Neural cell (in vitro differentiated cells): Measurements from ENCODE around the gene SERPINB5. TPM values are rescaled to one million over a fixed set of nuclear protein-coding genes. Genes with fewer than 3 reads are reported as not detected.
"Not testable (repeated sequence)": the region's sequence is repeated elsewhere in the genome, so short reads cannot be mapped to it uniquely, and the experiment has no call there.

ENCODE experiments used
- H2AFZ ChIP-seq: fragments of 200-600, 300-800 bp; sonication (generic), shearing (Covaris generic); 2 replicates; pipeline ENCODE4 v1.6.0; 2014; ENCODE audit warnings: low read depth, mild to moderate bottlenecking, antibody characterized with exemption, low read length, moderate library complexity
- H3F3A ChIP-seq: fragments of 200-600 bp; shearing (Covaris generic); 2 replicates; pipeline ENCODE4 v1.6.1; 2016; ENCODE audit warnings: mild to moderate bottlenecking, moderate library complexity, mixed read lengths, antibody characterized with exemption, low read length; ENCODE audit not compliant: insufficient read depth, poor library complexity, severe bottlenecking
- H3K27ac ChIP-seq: fragments of 200-600, 300-800 bp; sonication (generic), shearing (Covaris generic); 2 replicates; pipeline ENCODE4 v1.5.1; 2014; ENCODE audit warnings: mild to moderate bottlenecking, low read length, moderate library complexity
- H3K27me3 ChIP-seq: fragments of 300-800, 200-600 bp; sonication (generic), shearing (Covaris generic); 2 replicates; pipeline ENCODE4 v1.6.0; 2014; ENCODE audit warnings: mild to moderate bottlenecking, low read depth, low read length, moderate library complexity; ENCODE audit not compliant: insufficient read depth
- H3K36me3 ChIP-seq: fragments of 300-800, 200-600 bp; sonication (generic), shearing (Covaris generic); 2 replicates; pipeline ENCODE4 v1.5.1; 2014; ENCODE audit warnings: mild to moderate bottlenecking, antibody characterized with exemption, low read length, moderate library complexity; ENCODE audit not compliant: insufficient read depth
- H3K4me2 ChIP-seq: fragments of 300-800, 200-600 bp; sonication (generic), shearing (Covaris generic); 2 replicates; pipeline ENCODE4 v1.6.0; 2014; ENCODE audit warnings: mild to moderate bottlenecking, low read length
- H3K4me3 ChIP-seq: fragments of 300-800, 200-600 bp; sonication (generic), shearing (Covaris generic); 2 replicates; pipeline ENCODE4 v1.5.1; 2014; ENCODE audit warnings: mild to moderate bottlenecking, low read length, moderate library complexity
- H3K79me2 ChIP-seq: fragments of 200-600 bp; shearing (Covaris generic); replicated peaks from 2 replicates; pipeline ENCODE4 v1.6.0; 2014; ENCODE audit warnings: mild to moderate bottlenecking, low read length, moderate library complexity; ENCODE audit not compliant: insufficient read depth
- H3K9ac ChIP-seq: fragments of 300-800, 200-600 bp; sonication (generic), shearing (Covaris generic); 2 replicates; pipeline ENCODE4 v1.6.1; 2016; ENCODE audit warnings: mild to moderate bottlenecking, low read length, mixed read lengths
- H3K9me2 ChIP-seq: fragments of 200-600 bp; shearing (Covaris generic); 2 replicates; pipeline ENCODE4 v1.6.1; 2016; ENCODE audit warnings: mild to moderate bottlenecking, low read length, mixed read lengths; ENCODE audit not compliant: insufficient read depth
- H3K9me3 ChIP-seq: fragments of 200-600, 300-800 bp; sonication (generic), shearing (Covaris generic); 2 replicates; pipeline ENCODE4 v1.6.1; 2016; ENCODE audit warnings: mild to moderate bottlenecking, mixed run types, low read length, moderate library complexity, mixed read lengths
- H4K20me1 ChIP-seq: fragments of 200-600 bp; shearing (Covaris generic); 2 replicates; pipeline ENCODE4 v1.6.1; 2016; ENCODE audit warnings: mild to moderate bottlenecking, mixed run types; ENCODE audit not compliant: insufficient read depth
- EP300 ChIP-seq: fragments of 450-650 bp; conservative IDR thresholded peaks from 2 replicates; pipeline ENCODE4 v1.6.1; 2014; ENCODE audit warnings: antibody characterized with exemption, mild to moderate bottlenecking, moderate library complexity; ENCODE audit not compliant: poor library complexity, severe bottlenecking
- EZH2 ChIP-seq: fragments of 200-600, 300-800 bp; shearing (Covaris generic), sonication (generic); IDR thresholded peaks from 2 replicates; pipeline ENCODE4 v1.6.1; 2014; ENCODE audit warnings: antibody characterized with exemption, low read length, borderline replicate concordance, mild to moderate bottlenecking; ENCODE audit not compliant: insufficient read depth, poor library complexity, severe bottlenecking
- MXI1 ChIP-seq: fragments of 450-650 bp; conservative IDR thresholded peaks from 2 replicates; pipeline ENCODE4 v1.6.1; 2014; ENCODE audit warnings: antibody characterized with exemption, mild to moderate bottlenecking; ENCODE audit not compliant: poor library complexity, severe bottlenecking
- POLR2AphosphoS5 ChIP-seq: IDR thresholded peaks from 2 replicates; pipeline ENCODE4 v1.6.1; 2012
- RAD21 ChIP-seq: fragments of 450-650 bp; conservative IDR thresholded peaks from 2 replicates; pipeline ENCODE4 v1.6.1; 2014; ENCODE audit warnings: antibody characterized with exemption, mild to moderate bottlenecking, moderate library complexity
- SMC3 ChIP-seq: fragments of 450-650 bp; conservative IDR thresholded peaks from 2 replicates; pipeline ENCODE4 v1.6.1; 2014; ENCODE audit warnings: antibody characterized with exemption, mild to moderate bottlenecking, moderate library complexity; ENCODE audit not compliant: poor library complexity
- TAF1 ChIP-seq: IDR thresholded peaks from 2 replicates; pipeline ENCODE4 v1.6.1; 2012; ENCODE audit warnings: low read depth
- polyA plus RNA-seq: library from polyadenylated mRNA; depleted of rRNA; stranded (reverse); fragments of >200 nt; gene quantifications from 2 replicates; pipeline ENCODE4 v1.2.3, GENCODE V29; 2014
- TF ChIP-seq, protein P1 (sequence below): fragments of 450-650 bp; IDR thresholded peaks from 2 replicates; pipeline ENCODE4 v1.5.1; 2014; ENCODE audit warnings: antibody characterized with exemption, mild to moderate bottlenecking, moderate library complexity; ENCODE audit not compliant: poor library complexity, severe bottlenecking
- TF ChIP-seq, protein P2 (sequence below): IDR thresholded peaks from 2 replicates; pipeline ENCODE4 v1.6.1; 2012; ENCODE audit warnings: borderline replicate concordance

Gene SERPINB5
- polyA plus RNA-seq, 1 donor from 2014 or later, result not detected

DNA sequence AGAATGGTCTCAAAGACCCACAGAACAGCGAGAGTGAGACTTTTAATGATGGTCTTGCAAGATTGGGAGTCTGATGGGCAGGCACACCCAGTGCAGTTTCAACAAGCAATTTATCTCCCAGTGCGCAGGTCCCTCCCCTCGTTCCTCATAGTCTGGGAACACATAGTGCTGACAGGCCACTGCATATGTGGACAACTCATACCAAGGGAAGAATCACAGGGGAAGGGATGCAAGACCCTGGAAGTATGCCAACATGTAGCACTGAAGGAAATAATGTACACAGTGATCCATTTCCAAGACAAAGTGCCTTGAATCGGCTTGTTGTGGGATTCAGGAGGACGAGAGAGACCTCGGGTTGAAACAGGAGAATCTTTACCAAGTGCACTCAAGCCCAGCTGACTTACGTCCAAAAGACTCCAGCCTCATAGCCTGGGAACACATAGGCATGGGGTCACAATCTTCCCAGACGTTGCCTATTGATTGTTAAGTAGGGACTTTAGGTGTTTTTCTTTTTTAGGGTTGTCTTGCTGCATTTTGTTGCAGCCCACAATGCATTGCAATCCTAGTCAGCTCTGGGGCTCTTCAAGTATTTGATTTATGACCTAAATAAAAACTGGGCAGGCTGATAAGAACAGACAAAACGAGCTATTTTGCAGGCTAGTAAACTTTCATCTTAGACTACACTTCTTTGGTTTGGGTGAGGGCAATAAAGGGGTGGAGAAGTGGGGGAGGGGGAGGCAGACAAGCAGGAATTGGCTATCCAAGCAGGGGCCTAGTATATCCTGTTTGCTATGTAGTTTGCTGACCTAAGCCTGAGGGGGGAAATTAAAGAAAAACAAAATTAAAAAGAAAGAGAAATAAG, 24.7 kb upstream of the SERPINB5 start:
- Histone ChIP-seq H3K4me3 (no peak overlapping the region), H3K27me3 (no peaks in the 10 kb centered on the region), H3K79me2 (no peaks in the 10 kb centered on the region), H2AFZ (no peak overlapping the region), H3K9me2 (no peaks in the 10 kb centered on the region), H3K9ac (no peak overlapping the region), H4K20me1 (no peaks in the 10 kb centered on the region), H3K4me2 (no peak overlapping the region), H3F3A (no peaks in the 10 kb centered on the region), H3K36me3 (no peaks in the 10 kb centered on the region), H3K27ac (no peak overlapping the region), H3K9me3 (no peaks in the 10 kb centered on the region)
- TF ChIP-seq MXI1 (no peak), RAD21 (no peak)

DNA sequence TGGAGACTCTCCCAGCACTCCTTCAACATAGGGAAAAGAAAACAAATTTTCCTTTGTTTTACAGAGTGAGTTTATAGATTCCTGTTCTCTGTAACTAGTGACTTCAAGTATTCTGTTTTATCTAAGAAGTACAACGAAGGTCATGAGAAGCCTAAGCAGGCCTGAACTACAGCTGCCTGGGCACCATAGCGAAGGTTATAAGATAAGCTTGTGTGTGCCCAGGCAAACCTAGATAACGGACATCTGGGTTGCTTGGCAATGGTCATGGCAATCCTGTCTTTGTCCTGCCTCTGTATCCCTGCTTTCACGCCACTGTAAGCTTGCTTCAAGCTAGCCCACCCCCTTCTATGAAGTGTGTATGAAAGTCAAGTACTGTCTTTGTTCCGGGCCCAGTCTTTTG, 24.0 kb upstream of the SERPINB5 start:
- not testable (repeated sequence) for H2AFZ ChIP-seq, H3K9ac ChIP-seq, H3K4me2 ChIP-seq, H3K79me2 ChIP-seq, H4K20me1 ChIP-seq, H3K27ac ChIP-seq, H3F3A ChIP-seq, H3K9me2 ChIP-seq, H3K9me3 ChIP-seq, H3K36me3 ChIP-seq, H3K27me3 ChIP-seq, H3K4me3 ChIP-seq

DNA sequence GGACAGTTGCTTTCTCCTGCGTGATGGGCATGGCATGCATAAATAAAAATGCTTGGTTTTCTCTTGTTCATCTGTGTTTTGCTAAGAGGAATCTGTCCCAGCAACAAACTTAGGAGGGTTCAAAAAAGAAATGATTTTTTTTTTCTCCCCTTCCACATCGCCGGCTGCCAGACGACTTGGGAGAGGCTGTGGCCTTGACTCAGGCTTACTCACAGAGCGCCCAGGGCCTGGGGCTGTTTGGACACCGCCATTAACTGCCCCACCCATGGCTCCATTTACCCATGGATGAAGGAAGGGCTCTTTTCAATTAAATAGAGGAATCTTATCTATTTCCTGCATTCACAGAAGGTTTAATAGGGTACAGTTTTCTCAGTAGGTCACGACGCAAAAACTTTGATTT, 22.3 kb upstream of the SERPINB5 start:
- Histone ChIP-seq H4K20me1 (no peaks in the 10 kb centered on the region), H3K36me3 (no peaks in the 10 kb centered on the region), H3K4me2 (no peak overlapping the region), H3F3A (no peaks in the 10 kb centered on the region), H3K9ac (no peak overlapping the region), H3K27ac (no peak overlapping the region), H3K9me2 (no peaks in the 10 kb centered on the region), H2AFZ (no peak overlapping the region), H3K9me3 (no peaks in the 10 kb centered on the region), H3K4me3 (no peak overlapping the region), H3K79me2 (no peaks in the 10 kb centered on the region), H3K27me3 (no peaks in the 10 kb centered on the region)
- TF ChIP-seq POLR2AphosphoS5 (no peak), SMC3 (no peak), EZH2 (no peak), MXI1 (no peak), EP300 (no peak)

DNA sequence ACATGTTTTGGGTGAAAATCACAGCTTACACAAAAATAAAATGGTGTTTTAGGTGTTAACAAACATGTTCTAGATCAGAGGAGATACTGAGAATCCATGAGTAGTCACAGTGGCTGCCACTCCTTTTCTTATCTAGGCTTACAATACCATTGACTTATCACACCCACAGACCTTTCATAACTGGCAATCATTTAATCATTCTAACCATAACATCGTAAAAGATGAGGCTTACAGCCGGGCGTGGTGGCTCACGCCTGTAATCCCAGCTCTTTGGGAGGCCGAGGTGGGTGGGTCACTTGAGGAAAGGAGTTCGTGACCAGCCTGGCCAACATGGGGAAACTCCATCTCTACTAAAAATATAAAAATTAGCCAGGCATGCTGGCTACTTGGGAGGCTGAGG, 18.8 kb upstream of the SERPINB5 start:
- H3F3A ChIP-seq, result no peaks in the 10 kb centered on the region
- no peak overlapping the region for H3K4me3 ChIP-seq

More for the DNA sequence above, 18.8 kb upstream of the SERPINB5 start:
- Histone ChIP-seq H2AFZ (no peak overlapping the region), H3K9ac (no peak overlapping the region), H3K27me3 (no peaks in the 10 kb centered on the region), H3K9me3 (no peaks in the 10 kb centered on the region), H3K4me2 (no peak overlapping the region), H3K27ac (no peak overlapping the region), H4K20me1 (no peaks in the 10 kb centered on the region), H3K9me2 (no peaks in the 10 kb centered on the region), H3K36me3 (no peaks in the 10 kb centered on the region), H3K79me2 (no peaks in the 10 kb centered on the region)
- TF ChIP-seq POLR2AphosphoS5, result no peak
- TF ChIP-seq, protein P1, sequence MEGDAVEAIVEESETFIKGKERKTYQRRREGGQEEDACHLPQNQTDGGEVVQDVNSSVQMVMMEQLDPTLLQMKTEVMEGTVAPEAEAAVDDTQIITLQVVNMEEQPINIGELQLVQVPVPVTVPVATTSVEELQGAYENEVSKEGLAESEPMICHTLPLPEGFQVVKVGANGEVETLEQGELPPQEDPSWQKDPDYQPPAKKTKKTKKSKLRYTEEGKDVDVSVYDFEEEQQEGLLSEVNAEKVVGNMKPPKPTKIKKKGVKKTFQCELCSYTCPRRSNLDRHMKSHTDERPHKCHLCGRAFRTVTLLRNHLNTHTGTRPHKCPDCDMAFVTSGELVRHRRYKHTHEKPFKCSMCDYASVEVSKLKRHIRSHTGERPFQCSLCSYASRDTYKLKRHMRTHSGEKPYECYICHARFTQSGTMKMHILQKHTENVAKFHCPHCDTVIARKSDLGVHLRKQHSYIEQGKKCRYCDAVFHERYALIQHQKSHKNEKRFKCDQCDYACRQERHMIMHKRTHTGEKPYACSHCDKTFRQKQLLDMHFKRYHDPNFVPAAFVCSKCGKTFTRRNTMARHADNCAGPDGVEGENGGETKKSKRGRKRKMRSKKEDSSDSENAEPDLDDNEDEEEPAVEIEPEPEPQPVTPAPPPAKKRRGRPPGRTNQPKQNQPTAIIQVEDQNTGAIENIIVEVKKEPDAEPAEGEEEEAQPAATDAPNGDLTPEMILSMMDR, result no peak
- TF ChIP-seq EP300, result no peak
- no peak for TF ChIP-seq SMC3
- TF ChIP-seq, protein P2, sequence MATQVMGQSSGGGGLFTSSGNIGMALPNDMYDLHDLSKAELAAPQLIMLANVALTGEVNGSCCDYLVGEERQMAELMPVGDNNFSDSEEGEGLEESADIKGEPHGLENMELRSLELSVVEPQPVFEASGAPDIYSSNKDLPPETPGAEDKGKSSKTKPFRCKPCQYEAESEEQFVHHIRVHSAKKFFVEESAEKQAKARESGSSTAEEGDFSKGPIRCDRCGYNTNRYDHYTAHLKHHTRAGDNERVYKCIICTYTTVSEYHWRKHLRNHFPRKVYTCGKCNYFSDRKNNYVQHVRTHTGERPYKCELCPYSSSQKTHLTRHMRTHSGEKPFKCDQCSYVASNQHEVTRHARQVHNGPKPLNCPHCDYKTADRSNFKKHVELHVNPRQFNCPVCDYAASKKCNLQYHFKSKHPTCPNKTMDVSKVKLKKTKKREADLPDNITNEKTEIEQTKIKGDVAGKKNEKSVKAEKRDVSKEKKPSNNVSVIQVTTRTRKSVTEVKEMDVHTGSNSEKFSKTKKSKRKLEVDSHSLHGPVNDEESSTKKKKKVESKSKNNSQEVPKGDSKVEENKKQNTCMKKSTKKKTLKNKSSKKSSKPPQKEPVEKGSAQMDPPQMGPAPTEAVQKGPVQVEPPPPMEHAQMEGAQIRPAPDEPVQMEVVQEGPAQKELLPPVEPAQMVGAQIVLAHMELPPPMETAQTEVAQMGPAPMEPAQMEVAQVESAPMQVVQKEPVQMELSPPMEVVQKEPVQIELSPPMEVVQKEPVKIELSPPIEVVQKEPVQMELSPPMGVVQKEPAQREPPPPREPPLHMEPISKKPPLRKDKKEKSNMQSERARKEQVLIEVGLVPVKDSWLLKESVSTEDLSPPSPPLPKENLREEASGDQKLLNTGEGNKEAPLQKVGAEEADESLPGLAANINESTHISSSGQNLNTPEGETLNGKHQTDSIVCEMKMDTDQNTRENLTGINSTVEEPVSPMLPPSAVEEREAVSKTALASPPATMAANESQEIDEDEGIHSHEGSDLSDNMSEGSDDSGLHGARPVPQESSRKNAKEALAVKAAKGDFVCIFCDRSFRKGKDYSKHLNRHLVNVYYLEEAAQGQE, result no peak
- no peak for TF ChIP-seq TAF1
- no peak for TF ChIP-seq MXI1
- no peak for TF ChIP-seq RAD21
- no peak for TF ChIP-seq EZH2
